ENCODE data around the gene APEH.

The APEH gene

DNA sequence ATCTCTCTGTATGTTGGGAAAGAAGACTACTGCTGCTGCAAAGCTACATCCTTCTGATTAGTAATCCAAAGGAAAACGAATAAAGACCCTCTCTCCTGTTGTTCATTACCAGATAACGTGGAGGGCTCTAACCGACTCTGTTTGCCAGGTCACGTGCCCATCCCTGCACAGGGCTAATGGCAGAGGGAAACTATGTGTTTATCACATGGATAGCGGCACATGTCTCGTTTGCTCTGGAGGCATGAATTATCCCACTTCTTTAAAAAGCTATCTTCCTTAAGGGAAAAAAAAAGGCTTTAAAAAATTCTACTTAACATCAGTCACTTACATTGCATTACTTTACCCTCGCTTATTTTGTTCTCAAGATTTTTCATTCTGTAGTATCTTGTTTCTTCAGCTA is 32.9 kb upstream of the APEH start:
- Mint-ChIP-seq H3K4me3 (no peak overlapping the region), H3K27ac (ENCODE audit: low read depth) (no peak overlapping the region), H3K9me3 (no peaks in the 10 kb centered on the region), H3K27me3 (no peaks in the 10 kb centered on the region), H3K36me3 (ENCODE audit: insufficient read depth) (no peaks in the 10 kb centered on the region), H3K4me1 (no peaks in the 10 kb centered on the region)
- no peak for ATAC-seq (replicated peaks; ENCODE audit: extremely low read depth, poor library complexity, severe bottlenecking)
- DNase-seq (ENCODE audit: low spot score in 2 of 2) = no peak

DNA sequence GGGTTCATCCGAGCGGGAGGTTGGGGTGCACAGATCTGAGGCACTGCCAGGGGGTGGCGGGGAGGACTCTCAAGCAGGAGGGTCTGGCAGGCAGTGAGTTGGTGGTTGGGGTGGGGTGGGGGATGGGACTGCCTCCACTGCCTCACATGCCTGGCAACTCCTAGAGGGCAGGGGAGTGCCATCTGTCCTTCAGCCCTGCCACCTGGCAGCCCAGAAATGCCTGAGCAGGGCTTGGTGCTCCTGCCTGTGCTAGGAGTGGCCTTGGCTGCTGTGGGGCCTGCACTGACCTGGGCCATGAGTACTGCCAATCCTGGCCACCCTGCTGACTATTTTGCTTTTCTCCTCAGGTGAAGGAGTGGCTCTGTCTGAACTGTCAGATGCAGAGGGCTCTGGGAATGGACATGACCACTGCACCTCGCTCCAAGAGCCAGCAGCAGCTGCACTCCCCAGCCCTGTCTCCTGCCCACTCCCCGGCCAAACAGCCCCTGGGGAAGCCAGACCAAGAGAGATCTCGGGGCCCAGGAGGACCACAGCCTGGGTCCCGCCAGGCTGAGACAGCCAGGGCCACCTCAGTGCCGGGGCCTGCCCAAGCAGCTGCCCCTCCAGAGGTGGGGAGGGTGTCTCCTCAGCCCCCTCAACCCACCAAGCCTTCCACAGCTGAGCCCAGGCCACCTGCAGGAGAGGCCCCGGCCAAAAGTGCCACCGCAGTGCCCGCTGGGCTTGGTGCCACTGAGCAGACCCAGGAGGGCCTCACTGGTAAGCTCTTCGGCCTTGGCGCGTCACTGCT is 32.0 kb upstream of the APEH start:
- H3K27ac Mint-ChIP-seq (ENCODE audit: low read depth) = no peak overlapping the region
- DNase-seq (ENCODE audit: low spot score in 2 of 2) = no peak
- H3K4me3 Mint-ChIP-seq = no peak overlapping the region
- H3K9me3 Mint-ChIP-seq = no peaks in the 10 kb centered on the region
- no peaks in the 10 kb centered on the region for H3K27me3 Mint-ChIP-seq
- no peak for ATAC-seq (replicated peaks; ENCODE audit: extremely low read depth, poor library complexity, severe bottlenecking)
- no peaks in the 10 kb centered on the region for H3K36me3 Mint-ChIP-seq (ENCODE audit: insufficient read depth)
- no peaks in the 10 kb centered on the region for H3K4me1 Mint-ChIP-seq

DNA sequence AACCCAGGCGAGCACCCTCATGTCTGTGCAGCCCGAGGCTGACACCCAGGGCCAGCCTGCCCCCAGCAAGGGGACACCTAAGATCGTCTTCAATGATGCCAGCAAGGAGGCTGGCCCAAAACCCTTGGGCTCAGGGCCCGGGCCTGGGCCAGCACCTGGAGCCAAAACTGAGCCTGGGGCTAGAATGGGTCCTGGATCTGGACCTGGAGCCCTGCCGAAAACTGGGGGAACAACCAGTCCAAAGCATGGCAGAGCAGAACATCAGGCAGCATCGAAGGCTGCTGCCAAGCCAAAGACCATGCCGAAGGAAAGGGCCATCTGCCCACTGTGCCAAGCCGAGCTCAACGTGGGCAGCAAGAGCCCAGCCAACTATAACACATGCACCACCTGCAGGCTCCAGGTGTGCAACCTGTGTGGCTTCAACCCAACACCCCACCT is 31.4 kb upstream of the APEH start:
- Mint-ChIP-seq H3K4me3 (no peak overlapping the region), H3K27ac (ENCODE audit: low read depth) (no peak overlapping the region), H3K9me3 (no peaks in the 10 kb centered on the region), H3K36me3 (ENCODE audit: insufficient read depth) (no peaks in the 10 kb centered on the region), H3K4me1 (no peaks in the 10 kb centered on the region), H3K27me3 (no peaks in the 10 kb centered on the region)
- no peak for DNase-seq (ENCODE audit: low spot score in 2 of 2)
- no peak for ATAC-seq (replicated peaks; ENCODE audit: extremely low read depth, poor library complexity, severe bottlenecking)

GRCh38 chr3:49644684-49645083 is 29.5 kb upstream of the APEH start:
- ATAC-seq (replicated peaks; ENCODE audit: extremely low read depth, poor library complexity, severe bottlenecking) (no peak), DNase-seq (ENCODE audit: low spot score in 2 of 2) (no peak)
- no peak overlapping the region for H3K27ac Mint-ChIP-seq (ENCODE audit: low read depth)
- no peaks in the 10 kb centered on the region for H3K4me1 Mint-ChIP-seq
- H3K36me3 Mint-ChIP-seq (ENCODE audit: insufficient read depth) = peaks cover 3% of the 10 kb centered on the region
- H3K4me3 Mint-ChIP-seq = no peak overlapping the region
- no peaks in the 10 kb centered on the region for H3K9me3 Mint-ChIP-seq
- no peaks in the 10 kb centered on the region for H3K27me3 Mint-ChIP-seq

GRCh38 chr3:49646236-49646635 is 27.9 kb upstream of the APEH start:
- H3K36me3 Mint-ChIP-seq (ENCODE audit: insufficient read depth) = peaks cover 3% of the 10 kb centered on the region
- no peaks in the 10 kb centered on the region for H3K9me3 Mint-ChIP-seq
- no peak for ATAC-seq (replicated peaks; ENCODE audit: extremely low read depth, poor library complexity, severe bottlenecking)
- no peak overlapping the region for H3K4me3 Mint-ChIP-seq
- H3K4me1 Mint-ChIP-seq = no peaks in the 10 kb centered on the region
- no peak for DNase-seq (ENCODE audit: low spot score in 2 of 2)
- no peaks in the 10 kb centered on the region for H3K27me3 Mint-ChIP-seq
- no peak overlapping the region for H3K27ac Mint-ChIP-seq (ENCODE audit: low read depth)

DNA sequence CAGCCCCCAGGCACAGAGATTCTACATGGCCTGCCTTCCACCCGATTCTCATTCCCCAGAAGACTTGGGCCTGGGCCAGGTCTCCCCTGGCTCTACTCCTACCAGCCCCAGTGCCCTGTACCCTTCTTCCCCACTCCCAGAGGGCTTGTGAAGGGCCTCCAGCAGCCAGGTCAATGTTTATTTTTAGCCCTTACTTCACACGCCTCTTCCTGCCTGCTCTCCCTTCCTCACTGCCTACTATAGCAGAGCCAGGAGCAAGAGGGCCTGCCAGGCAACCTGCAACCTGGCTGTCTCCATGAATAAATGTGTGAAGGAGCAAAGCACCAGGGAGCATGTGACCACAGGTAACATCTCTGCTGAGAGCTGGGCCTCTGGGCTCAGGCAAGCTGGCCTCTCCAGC is 26.4 kb upstream of the APEH start:
- DNase-seq (ENCODE audit: low spot score in 2 of 2) (no peak), ATAC-seq (replicated peaks; ENCODE audit: extremely low read depth, poor library complexity, severe bottlenecking) (no peak)
- H3K36me3 Mint-ChIP-seq (ENCODE audit: insufficient read depth) = peaks cover 3% of the 10 kb centered on the region
- no peak overlapping the region for H3K27ac Mint-ChIP-seq (ENCODE audit: low read depth)
- H3K9me3 Mint-ChIP-seq = no peaks in the 10 kb centered on the region
- no peak overlapping the region for H3K4me3 Mint-ChIP-seq
- no peaks in the 10 kb centered on the region for H3K4me1 Mint-ChIP-seq
- no peaks in the 10 kb centered on the region for H3K27me3 Mint-ChIP-seq

- ATAC-seq (replicated peaks; ENCODE audit: extremely low read depth, poor library complexity, severe bottlenecking) = no peak
- H3K4me3 Mint-ChIP-seq = no peak overlapping the region
- H3K27me3 Mint-ChIP-seq = no peaks in the 10 kb centered on the region
- no peaks in the 10 kb centered on the region for H3K4me1 Mint-ChIP-seq
- no peak overlapping the region for H3K27ac Mint-ChIP-seq (ENCODE audit: low read depth)
- no peaks in the 10 kb centered on the region for H3K9me3 Mint-ChIP-seq
- DNase-seq (ENCODE audit: low spot score in 2 of 2) = no peak
- H3K36me3 Mint-ChIP-seq (ENCODE audit: insufficient read depth) = peaks cover 3% of the 10 kb centered on the region
Observed at GRCh38 chr3:49648354-49649019, 25.7 kb upstream of the APEH start.

DNA sequence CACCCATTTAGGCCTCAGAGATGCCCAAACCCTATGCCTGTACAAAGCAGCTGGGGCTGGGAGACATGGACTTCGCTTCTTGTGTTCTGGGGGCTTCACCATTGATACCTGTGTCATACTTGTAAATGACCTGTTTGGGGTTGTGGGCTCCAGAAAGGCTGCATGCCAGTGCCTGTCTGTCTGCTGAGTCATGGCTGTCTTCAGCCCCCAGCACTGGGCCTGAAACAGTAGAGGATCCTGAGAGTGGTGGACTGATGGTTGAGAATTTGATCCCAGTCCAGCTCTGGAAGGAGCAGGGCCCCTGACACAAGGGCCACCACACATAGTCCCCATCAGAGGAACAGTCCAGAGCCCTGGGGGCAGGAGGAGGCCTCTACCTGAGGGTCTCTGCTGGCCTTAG is 24.6 kb upstream of the APEH start:
- ATAC-seq (replicated peaks; ENCODE audit: extremely low read depth, poor library complexity, severe bottlenecking) = no peak
- no peaks in the 10 kb centered on the region for H3K4me1 Mint-ChIP-seq

DNA sequence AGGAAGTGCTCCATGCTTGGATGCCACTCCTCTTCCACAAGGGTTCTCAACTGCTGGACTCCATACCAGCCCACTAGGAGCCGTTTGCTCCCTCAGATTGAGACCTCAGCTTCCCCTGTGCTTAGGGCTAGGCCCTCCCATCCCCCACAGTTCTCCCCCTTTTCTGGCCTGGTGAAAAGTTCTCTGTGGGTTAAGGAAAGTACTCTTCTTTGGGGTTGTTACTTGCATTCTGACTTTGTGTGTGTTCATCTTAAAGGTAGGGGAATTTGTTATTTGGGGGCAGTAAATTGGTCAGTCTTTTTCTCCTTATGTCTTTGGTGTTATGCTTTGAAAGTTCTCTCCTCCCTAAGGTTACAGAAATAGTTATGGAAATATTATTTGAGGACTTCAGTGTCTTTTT is 24.0 kb upstream of the APEH start:
- H3K27ac Mint-ChIP-seq (ENCODE audit: low read depth) = no peak overlapping the region
- no peaks in the 10 kb centered on the region for H3K4me1 Mint-ChIP-seq
- H3K36me3 Mint-ChIP-seq (ENCODE audit: insufficient read depth) = peaks cover 3% of the 10 kb centered on the region
- no peak overlapping the region for H3K4me3 Mint-ChIP-seq
- H3K27me3 Mint-ChIP-seq = no peaks in the 10 kb centered on the region
- H3K9me3 Mint-ChIP-seq = no peaks in the 10 kb centered on the region
- DNase-seq (ENCODE audit: low spot score in 2 of 2) (no peak), ATAC-seq (replicated peaks; ENCODE audit: extremely low read depth, poor library complexity, severe bottlenecking) (no peak)

More for the DNA sequence above, 24.6 kb upstream of the APEH start:
- H3K27me3 Mint-ChIP-seq = no peaks in the 10 kb centered on the region
- H3K4me3 Mint-ChIP-seq = no peak overlapping the region
- no peak for DNase-seq (ENCODE audit: low spot score in 2 of 2)
- H3K27ac Mint-ChIP-seq (ENCODE audit: low read depth) = no peak overlapping the region
- H3K36me3 Mint-ChIP-seq (ENCODE audit: insufficient read depth) = peaks cover 3% of the 10 kb centered on the region
- no peaks in the 10 kb centered on the region for H3K9me3 Mint-ChIP-seq

- ATAC-seq (replicated peaks; ENCODE audit: extremely low read depth, poor library complexity, severe bottlenecking) = no peak
- no peak for DNase-seq (ENCODE audit: low spot score in 2 of 2)
- Mint-ChIP-seq H3K27me3 (no peaks in the 10 kb centered on the region), H3K27ac (ENCODE audit: low read depth) (no peak overlapping the region), H3K9me3 (no peaks in the 10 kb centered on the region), H3K36me3 (ENCODE audit: insufficient read depth) (peaks cover 3% of the 10 kb centered on the region), H3K4me1 (no peaks in the 10 kb centered on the region), H3K4me3 (no peak overlapping the region)
Observed at GRCh38 chr3:49650637-49651036, 23.5 kb upstream of the APEH start.

DNA sequence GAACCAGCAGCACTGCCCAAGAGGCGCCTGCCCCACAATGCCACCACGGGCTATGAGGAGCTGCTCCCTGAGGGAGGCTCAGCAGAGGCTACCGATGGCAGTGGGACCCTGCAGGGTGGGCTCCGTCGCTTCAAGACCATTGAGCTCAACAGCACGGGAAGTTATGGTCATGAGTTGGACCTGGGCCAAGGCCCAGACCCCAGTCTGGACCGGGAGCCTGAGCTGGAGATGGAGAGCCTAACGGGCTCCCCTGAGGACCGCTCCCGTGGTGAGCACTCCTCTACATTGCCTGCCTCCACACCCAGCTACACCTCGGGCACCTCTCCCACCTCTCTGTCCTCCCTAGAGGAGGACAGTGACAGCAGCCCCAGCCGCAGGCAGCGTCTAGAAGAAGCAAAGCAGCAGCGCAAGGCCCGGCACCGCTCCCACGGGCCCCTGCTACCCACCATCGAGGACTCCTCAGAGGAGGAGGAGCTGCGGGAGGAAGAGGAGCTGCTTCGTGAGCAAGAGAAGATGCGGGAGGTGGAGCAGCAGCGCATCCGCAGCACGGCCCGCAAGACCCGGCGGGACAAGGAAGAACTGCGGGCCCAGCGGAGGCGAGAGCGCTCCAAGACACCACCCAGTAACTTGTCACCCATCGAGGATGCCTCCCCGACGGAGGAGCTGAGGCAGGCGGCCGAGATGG is 21.8 kb upstream of the APEH start:
- Mint-ChIP-seq H3K27me3 (no peaks in the 10 kb centered on the region), H3K36me3 (ENCODE audit: insufficient read depth) (peaks cover 3% of the 10 kb centered on the region), H3K4me3 (no peak overlapping the region), H3K27ac (ENCODE audit: low read depth) (no peak overlapping the region), H3K9me3 (no peaks in the 10 kb centered on the region), H3K4me1 (no peaks in the 10 kb centered on the region)
- ATAC-seq (replicated peaks; ENCODE audit: extremely low read depth, poor library complexity, severe bottlenecking) (no peak), DNase-seq (ENCODE audit: low spot score in 2 of 2) (no peak)

- Mint-ChIP-seq H3K27me3 (no peaks in the 10 kb centered on the region), H3K27ac (ENCODE audit: low read depth) (no peak overlapping the region), H3K4me1 (no peaks in the 10 kb centered on the region), H3K9me3 (no peaks in the 10 kb centered on the region), H3K36me3 (ENCODE audit: insufficient read depth) (peaks cover 3% of the 10 kb centered on the region), H3K4me3 (no peak overlapping the region)
- DNase-seq (ENCODE audit: low spot score in 2 of 2) = no peak
- no peak for ATAC-seq (replicated peaks; ENCODE audit: extremely low read depth, poor library complexity, severe bottlenecking)
Observed at GRCh38 chr3:49652903-49653415, 21.2 kb upstream of the APEH start.

DNA sequence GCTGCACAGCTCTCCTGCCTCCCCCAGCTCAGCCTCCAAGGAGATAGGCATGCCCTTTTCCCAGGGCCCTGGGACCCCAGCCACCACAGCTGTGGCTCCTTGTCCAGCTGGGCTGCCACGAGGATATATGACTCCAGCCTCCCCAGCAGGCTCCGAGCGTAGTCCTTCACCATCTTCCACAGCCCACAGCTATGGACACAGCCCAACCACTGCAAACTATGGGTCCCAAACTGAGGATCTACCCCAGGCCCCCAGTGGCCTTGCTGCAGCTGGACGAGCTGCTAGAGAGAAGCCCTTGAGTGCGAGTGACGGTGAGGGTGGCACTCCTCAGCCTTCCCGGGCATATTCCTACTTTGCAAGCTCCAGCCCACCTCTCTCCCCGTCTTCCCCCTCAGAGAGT is 20.5 kb upstream of the APEH start:
- DNase-seq (ENCODE audit: low spot score in 2 of 2) = no peak
- ATAC-seq (replicated peaks; ENCODE audit: extremely low read depth, poor library complexity, severe bottlenecking) = no peak
- Mint-ChIP-seq H3K36me3 (ENCODE audit: insufficient read depth) (no peaks in the 10 kb centered on the region), H3K9me3 (no peaks in the 10 kb centered on the region), H3K4me3 (no peak overlapping the region), H3K4me1 (no peaks in the 10 kb centered on the region), H3K27ac (ENCODE audit: low read depth) (no peak overlapping the region), H3K27me3 (no peaks in the 10 kb centered on the region)

Measured in central memory CD8-positive, alpha-beta T cell (primary cell).